22Rv1 (cell line): ENCODE measurements around the gene LRRC8D.
"Not testable (repeated sequence)": the region's sequence is repeated elsewhere in the genome, so short reads cannot be mapped to it uniquely, and the experiment has no call there.

Experiments used
- H3K27ac ChIP-seq: fragments of 450-650 bp; 2 replicates; pipeline ENCODE4 v1.5.1; 2017
- ZFX ChIP-seq: fragments of 450-650 bp; IDR thresholded peaks from 2 replicates; pipeline ENCODE4 v1.6.1; 2017; ENCODE audit warnings: antibody characterized with exemption, borderline replicate concordance
- TF ChIP-seq, protein P1 (sequence below): fragments of 450-650 bp; IDR thresholded peaks from 2 replicates; pipeline ENCODE4 v1.5.1; 2017; ENCODE audit warnings: mild to moderate bottlenecking

The LRRC8D gene

DNA sequence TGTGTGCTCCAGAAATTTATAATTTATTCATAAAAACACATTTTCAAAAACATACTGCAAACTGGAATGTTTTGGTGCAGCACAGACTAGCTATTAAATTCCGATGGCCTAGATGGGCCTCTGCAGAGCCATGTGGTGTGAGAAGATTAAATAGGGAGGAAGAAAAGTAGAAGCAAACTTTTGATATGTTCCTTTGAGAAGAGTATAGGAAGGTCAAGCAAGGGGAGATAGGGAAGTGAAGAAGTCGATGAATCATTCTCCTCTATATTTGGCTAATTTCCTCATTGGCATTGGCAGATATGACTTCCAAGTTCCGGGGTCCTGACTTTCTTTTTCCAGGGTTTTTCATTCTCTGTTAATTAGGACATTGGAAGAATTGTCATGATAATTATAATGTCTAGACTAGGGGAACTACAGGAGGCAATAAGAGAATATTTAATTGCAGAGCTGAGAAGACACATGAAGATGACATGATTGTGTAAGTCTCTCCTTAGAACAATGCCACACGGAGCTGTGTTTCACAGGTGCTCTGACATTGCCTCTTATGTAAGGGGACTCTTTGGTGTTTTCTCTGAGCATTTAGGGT is 154.8 kb downstream of the LRRC8D start:
- no peak overlapping the region for H3K27ac ChIP-seq

GRCh38 chr1:89978755-89979154 is 157.9 kb downstream of the LRRC8D start:
- TF ChIP-seq, protein P1, sequence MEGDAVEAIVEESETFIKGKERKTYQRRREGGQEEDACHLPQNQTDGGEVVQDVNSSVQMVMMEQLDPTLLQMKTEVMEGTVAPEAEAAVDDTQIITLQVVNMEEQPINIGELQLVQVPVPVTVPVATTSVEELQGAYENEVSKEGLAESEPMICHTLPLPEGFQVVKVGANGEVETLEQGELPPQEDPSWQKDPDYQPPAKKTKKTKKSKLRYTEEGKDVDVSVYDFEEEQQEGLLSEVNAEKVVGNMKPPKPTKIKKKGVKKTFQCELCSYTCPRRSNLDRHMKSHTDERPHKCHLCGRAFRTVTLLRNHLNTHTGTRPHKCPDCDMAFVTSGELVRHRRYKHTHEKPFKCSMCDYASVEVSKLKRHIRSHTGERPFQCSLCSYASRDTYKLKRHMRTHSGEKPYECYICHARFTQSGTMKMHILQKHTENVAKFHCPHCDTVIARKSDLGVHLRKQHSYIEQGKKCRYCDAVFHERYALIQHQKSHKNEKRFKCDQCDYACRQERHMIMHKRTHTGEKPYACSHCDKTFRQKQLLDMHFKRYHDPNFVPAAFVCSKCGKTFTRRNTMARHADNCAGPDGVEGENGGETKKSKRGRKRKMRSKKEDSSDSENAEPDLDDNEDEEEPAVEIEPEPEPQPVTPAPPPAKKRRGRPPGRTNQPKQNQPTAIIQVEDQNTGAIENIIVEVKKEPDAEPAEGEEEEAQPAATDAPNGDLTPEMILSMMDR, result no peak
- TF ChIP-seq ZFX, result no peak
- H3K27ac ChIP-seq, result no peak overlapping the region

More for the DNA sequence above, 154.8 kb downstream of the LRRC8D start:
- TF ChIP-seq ZFX, result no peak
- TF ChIP-seq, protein P1, result no peak

DNA sequence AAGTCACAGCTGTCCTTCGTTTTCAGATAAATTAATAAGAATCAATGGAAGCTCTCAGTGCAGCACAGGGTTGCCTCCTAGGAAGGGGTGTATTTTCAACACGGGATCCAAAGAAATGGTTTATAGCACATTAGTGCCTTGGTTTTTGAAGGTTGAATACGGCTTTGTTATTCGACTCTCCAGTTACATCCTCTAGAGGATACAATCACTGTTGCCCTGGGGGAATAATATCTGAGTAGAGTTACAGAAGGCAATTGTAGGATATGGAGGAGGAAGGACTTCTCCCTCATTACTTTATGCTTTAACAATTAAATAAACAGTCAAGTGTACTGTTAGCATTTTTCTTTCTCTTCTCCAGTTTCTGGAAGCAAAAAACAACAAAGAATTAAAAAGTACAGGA is 159.8 kb downstream of the LRRC8D start:
- TF ChIP-seq, protein P1, result no peak
- TF ChIP-seq ZFX, result no peak
- H3K27ac ChIP-seq, result no peak overlapping the region

DNA sequence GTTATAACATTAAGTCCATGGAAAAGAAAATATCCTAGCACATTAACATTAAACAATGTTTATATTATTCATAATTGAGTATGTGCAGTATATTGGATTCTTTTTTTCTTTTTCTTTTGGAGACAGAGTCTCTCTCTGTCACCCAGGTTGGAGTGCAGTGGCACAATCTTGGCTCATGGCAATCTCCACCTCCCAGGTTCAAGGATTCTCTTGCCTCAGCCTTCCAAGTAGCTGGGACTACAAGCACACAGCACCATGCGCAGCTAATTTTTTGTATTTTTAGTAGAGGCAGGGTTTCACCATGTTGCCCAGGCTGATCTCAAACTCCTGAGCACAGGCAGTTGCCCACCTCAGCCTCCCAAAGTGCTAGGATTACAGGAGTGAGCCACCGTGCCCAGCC is 162.0 kb downstream of the LRRC8D start:
- H3K27ac ChIP-seq, result not testable (repeated sequence)

DNA sequence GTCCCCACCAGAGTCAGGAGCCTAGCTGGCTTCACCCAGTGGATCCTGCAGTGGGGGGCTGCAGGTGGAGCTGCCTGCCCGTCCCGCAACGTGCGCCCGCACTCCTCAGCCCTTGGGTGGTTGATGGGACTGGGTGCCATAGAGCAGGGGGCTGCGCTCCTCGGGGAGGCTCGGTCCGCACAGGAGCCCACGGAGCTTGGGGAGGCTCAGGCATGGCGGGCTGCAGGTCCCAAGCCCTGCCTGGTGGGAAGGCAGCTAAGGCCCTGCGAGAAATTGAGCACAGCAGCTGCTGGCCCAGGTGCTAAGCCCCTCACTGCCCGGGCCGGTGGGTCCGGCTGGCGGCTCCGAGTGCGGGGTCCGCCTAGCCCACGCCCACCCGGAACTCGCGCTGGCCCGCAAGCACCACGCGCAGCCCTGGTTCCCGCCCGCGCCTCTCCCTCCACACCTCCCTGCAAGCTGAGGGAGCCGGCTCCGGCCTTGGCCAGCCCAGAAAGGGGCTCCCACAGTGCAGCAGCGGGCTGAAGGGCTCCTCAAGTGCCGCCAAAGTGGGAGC is 163.8 kb downstream of the LRRC8D start:
- not testable (repeated sequence) for H3K27ac ChIP-seq

DNA sequence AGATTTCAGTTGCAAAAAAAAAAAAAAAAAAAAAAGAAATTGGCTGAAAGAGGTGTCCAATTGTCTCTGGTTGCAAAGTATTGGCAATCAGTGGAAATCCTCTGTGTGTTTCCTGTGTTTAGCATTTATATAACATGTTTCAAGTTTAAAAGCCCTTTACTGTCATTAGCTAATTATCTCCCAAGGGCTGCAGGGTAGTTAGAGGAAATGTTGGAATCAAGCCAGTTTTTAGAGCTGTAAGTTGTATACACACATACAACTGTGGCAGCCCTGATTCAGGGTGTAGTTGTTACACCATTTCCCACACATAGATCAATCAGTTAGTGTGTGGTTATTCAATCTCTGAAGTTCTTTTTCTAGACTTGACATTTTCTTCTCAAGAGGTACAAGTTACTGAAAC is 165.2 kb downstream of the LRRC8D start:
- no peak overlapping the region for H3K27ac ChIP-seq

More for the DNA sequence above, 165.2 kb downstream of the LRRC8D start:
- TF ChIP-seq, protein P1, result no peak
- no peak for TF ChIP-seq ZFX
